GM19438 (cell line): ENCODE results near the gene TNIK.

Experiments used
- ATAC-seq: cut with Tn5 transposase; IDR thresholded peaks from one replicate; pipeline ENCODE4 v1.9.1; 2021; ENCODE audit warnings: low read depth; ENCODE audit not compliant: unreplicated experiment

The TNIK gene

GRCh38 chr3:171218069-171218468 is 242.1 kb downstream of the TNIK start:
- ATAC-seq: no peak

GRCh38 chr3:171213907-171214306 is 246.3 kb downstream of the TNIK start:
- no peak for ATAC-seq

GRCh38 chr3:171213178-171213577 is 247.0 kb downstream of the TNIK start:
- ATAC-seq: no peak

GRCh38 chr3:171212648-171213047 is 247.6 kb downstream of the TNIK start:
- ATAC-seq: no peak

GRCh38 chr3:171206283-171206682 is 253.9 kb downstream of the TNIK start:
- no peak for ATAC-seq

- ATAC-seq: no peak
Measured at GRCh38 chr3:171204942-171205341, 255.3 kb downstream of the TNIK start.

- no peak for ATAC-seq
Measured at GRCh38 chr3:171201825-171202224, 258.4 kb downstream of the TNIK start.

- no peak for ATAC-seq
Measured at GRCh38 chr3:171200750-171201088, 259.5 kb downstream of the TNIK start.

- ATAC-seq: no peak
Measured at GRCh38 chr3:171200052-171200749, 260.0 kb downstream of the TNIK start.

GRCh38 chr3:171199473-171199829 is 260.8 kb downstream of the TNIK start:
- ATAC-seq: no peak

GRCh38 chr3:171198781-171199472 is 261.3 kb downstream of the TNIK start:
- no peak for ATAC-seq

GRCh38 chr3:171195686-171196085 is 264.5 kb downstream of the TNIK start:
- ATAC-seq: no peak

GRCh38 chr3:171194965-171195364 is 265.2 kb downstream of the TNIK start:
- ATAC-seq: no peak

- no peak for ATAC-seq
Measured at GRCh38 chr3:171193693-171194092, 266.5 kb downstream of the TNIK start.

- ATAC-seq: no peak
Measured at GRCh38 chr3:171192176-171192854, 267.9 kb downstream of the TNIK start.

- no peak for ATAC-seq
Measured at GRCh38 chr3:171190668-171191067, 269.5 kb downstream of the TNIK start.

- ATAC-seq: no peak
Measured at GRCh38 chr3:171189394-171190080, 270.7 kb downstream of the TNIK start.

GRCh38 chr3:171187706-171188290 is 272.4 kb downstream of the TNIK start:
- ATAC-seq: no peak

- no peak for ATAC-seq
Measured at GRCh38 chr3:171186817-171187500, 273.2 kb downstream of the TNIK start.

GRCh38 chr3:171186383-171186782 is 273.8 kb downstream of the TNIK start:
- no peak for ATAC-seq
